Measurements from ENCODE around the gene SOX9. TPM values are rescaled to one million over a fixed set of nuclear protein-coding genes. Genes with fewer than 3 reads are reported as not detected.

The SOX9 gene
- total and polyA plus RNA-seq, 2 of the 8 experiments (the other 6 are each of a cell fraction or from before 2014, with no cell fraction given), result 1.9 to 4.9 TPM

- Histone ChIP-seq H3K79me2 (ENCODE audit: control insufficient read depth in 1 of 2, insufficient read depth in 2 of 2, low read length in 2 of 2) (no peaks in the 10 kb centered on the region), H3K56ac (replicated peaks; ENCODE audit: insufficient read length, low read depth, low read length) (no peak overlapping the region), H3K9me3 (ENCODE audit: insufficient read depth in 2 of 2, low read depth in 1 of 2, low read length in 1 of 2) (no peaks in the 10 kb centered on the region), H2BK120ac (replicated peaks; ENCODE audit: low read depth, low read length) (no peak overlapping the region), H2BK15ac (ENCODE audit: low read length) (no peak overlapping the region), H3K27me3 (replicated peaks in 1 of 4; ENCODE audit: control insufficient read depth in 3 of 4, extremely low read depth in 1 of 4, insufficient read depth in 3 of 4, low read length in 3 of 4) (peaks cover 23 to 51% (median 44%) of the 10 kb centered on the region in 4 experiments), H3K4me1 (replicated peaks in 1 of 4; ENCODE audit: control insufficient read depth in 3 of 4, insufficient read depth in 4 of 4, low read length in 3 of 4) (peaks cover 2 to 17% (median 12%) of the 10 kb centered on the region in 4 experiments), H3K23me2 (ENCODE audit: low read depth, low read length) (peaks cover 17% of the 10 kb centered on the region; the same call in 1 of the 2 replicates), H3K23ac (ENCODE audit: insufficient read length) (no peak overlapping the region), H4K5ac (ENCODE audit: insufficient read length, low read depth, low read length) (no peak overlapping the region), H3K27ac (ENCODE audit: low read depth, low read length) (no peak overlapping the region), H3K36me3 (ENCODE audit: control insufficient read depth in 2 of 4, insufficient read depth in 4 of 4, low read length in 3 of 4) (no peaks in the 10 kb centered on the region), H3K4ac (replicated peaks; ENCODE audit: insufficient read length, low read depth, low read length) (no peak overlapping the region), H4K91ac (replicated peaks; ENCODE audit: insufficient read length, low read length) (no peak overlapping the region), H3K79me1 (ENCODE audit: low read depth, low read length) (no peaks in the 10 kb centered on the region), H2BK5ac (ENCODE audit: low read depth, low read length) (no peak overlapping the region), H2AK5ac (ENCODE audit: low read depth, low read length) (no peak overlapping the region), H3K14ac (ENCODE audit: insufficient read length) (no peak overlapping the region), H2AFZ (ENCODE audit: low read length) (no peak overlapping the region), H3K18ac (ENCODE audit: extremely low read depth, low read length) (no peak overlapping the region), H3K9ac (replicated peaks in 1 of 4; ENCODE audit: extremely low read depth in 1 of 4, low read depth in 3 of 4, low read length in 3 of 4) (no peak overlapping the region), H3K4me2 (ENCODE audit: insufficient read depth in 1 of 2, low read depth in 2 of 2, low read length in 2 of 2) (no peak overlapping the region), H2BK12ac (ENCODE audit: low read depth, low read length) (peak overlapping the region; percentile 22; the same call in 1 of the 2 replicates), H3K4me3 (ENCODE audit: extremely low read depth in 1 of 4, insufficient read depth in 2 of 4, low read depth in 3 of 4, low read length in 4 of 4) (no peak overlapping the region), H4K8ac (ENCODE audit: extremely low read depth, insufficient read depth, low read length) (no peak overlapping the region), H4K20me1 (replicated peaks in 1 of 2; ENCODE audit: control insufficient read depth in 1 of 2, insufficient read depth in 2 of 2, low read length in 2 of 2) (peaks cover 0 to 2% of the 10 kb centered on the region in 2 experiments), H2BK20ac (ENCODE audit: low read length) (no peak overlapping the region)
- ChIA-PET POLR2A (ENCODE audit: partially characterized antibody) (no interaction called here), CTCF (ENCODE audit: partially characterized antibody) (no interaction called here)
- no peak for TF ChIP-seq SAP30 (IDR thresholded peaks at IDR 0.05; ENCODE audit: insufficient read depth, insufficient replicate concordance, low read length)
- no peak for TF ChIP-seq SIX5 (IDR thresholded peaks at IDR 0.05; ENCODE audit: low read depth, low read length)
- no peak for TF ChIP-seq BACH1 (IDR thresholded peaks at IDR 0.05; ENCODE audit: low read length)
- TF ChIP-seq CHD1 (IDR thresholded peaks at IDR 0.05; ENCODE audit: low read depth, low read length), result no peak
- TF ChIP-seq TAF1 (IDR thresholded peaks at IDR 0.05; ENCODE audit: low read depth, low read length), result no peak
- TF ChIP-seq TBP (IDR thresholded peaks at IDR 0.05; ENCODE audit: low read depth, low read length), result no peak
- no peak for TF ChIP-seq NANOG (IDR thresholded peaks at IDR 0.05; ENCODE audit: insufficient read depth, low read depth, low read length, poor library complexity, severe bottlenecking)
- TF ChIP-seq CEBPB (IDR thresholded peaks at IDR 0.05; ENCODE audit: low read depth, low read length), result no peak
- TF ChIP-seq SUZ12 (IDR thresholded peaks at IDR 0.05; ENCODE audit: low read length), result no peak
- no peak for TF ChIP-seq MAFK (IDR thresholded peaks at IDR 0.05; ENCODE audit: low read depth, low read length)
- no peak for TF ChIP-seq SP2 (IDR thresholded peaks at IDR 0.05; ENCODE audit: low read length)
- TF ChIP-seq SP4 (IDR thresholded peaks at IDR 0.05; ENCODE audit: low read length), result no peak
- FAIRE-seq (no peak), DNase-seq (ENCODE audit: low read depth in 1 of 2, low spot score in 2 of 2) (no peak)
- WGBS, 2 experiments (ENCODE audit: extremely low coverage in 1 of 2, insufficient coverage in 1 of 2, insufficient read length in 1 of 2, insufficient replicate concordance in 2 of 2, low coverage in 1 of 2, low lambda C conversion rate in 2 of 2, missing lambda C conversion rate in 1 of 2), result 89% methylated on average over 4 of the region's 4 CpGs; no CpG with 5 or more reads in 1 of the 2 experiments
Measured at GRCh38 chr17:72113751-72114150, 7.1 kb upstream of the SOX9 start.
